GM19193 (cell line): ENCODE data around the gene TBC1D22A.

Experiments used
- POLR2A ChIP-seq: IDR thresholded peaks from 4 replicates; pipeline ENCODE4 v1.6.1; 2011; ENCODE audit not compliant: insufficient read depth, insufficient read length; ENCODE audit errors: extremely low read depth

Gene TBC1D22A

GRCh38 chr22:46970411-46971098, 208.1 kb downstream of the TBC1D22A start:
- TF ChIP-seq POLR2A: no peak

- no peak for TF ChIP-seq POLR2A
These were observed 208.8 kb downstream of the TBC1D22A start for GRCh38 chr22:46971099-46971763.

- no peak for TF ChIP-seq POLR2A
These were observed 209.3 kb downstream of the TBC1D22A start for GRCh38 chr22:46971764-46972125.

- TF ChIP-seq POLR2A: no peak
These were observed 209.8 kb downstream of the TBC1D22A start for GRCh38 chr22:46972256-46972655.

- TF ChIP-seq POLR2A: no peak
These were observed 210.7 kb downstream of the TBC1D22A start for GRCh38 chr22:46972901-46973831.

- TF ChIP-seq POLR2A: no peak
These were observed 211.6 kb downstream of the TBC1D22A start for GRCh38 chr22:46974077-46974476.

- no peak for TF ChIP-seq POLR2A
These were observed 212.5 kb downstream of the TBC1D22A start for GRCh38 chr22:46974631-46975585.

- TF ChIP-seq POLR2A: no peak
These were observed 213.7 kb downstream of the TBC1D22A start for GRCh38 chr22:46976143-46976542.

GRCh38 chr22:46976598-46976997, 214.1 kb downstream of the TBC1D22A start:
- TF ChIP-seq POLR2A: no peak

GRCh38 chr22:46977656-46978343, 215.3 kb downstream of the TBC1D22A start:
- no peak for TF ChIP-seq POLR2A

GRCh38 chr22:46979506-46979905, 217.1 kb downstream of the TBC1D22A start:
- TF ChIP-seq POLR2A: no peak

- TF ChIP-seq POLR2A: no peak
These were observed 217.9 kb downstream of the TBC1D22A start for GRCh38 chr22:46980392-46980791.

GRCh38 chr22:46982635-46983034, 220.2 kb downstream of the TBC1D22A start:
- TF ChIP-seq POLR2A: no peak

GRCh38 chr22:46983046-46983445, 220.6 kb downstream of the TBC1D22A start:
- TF ChIP-seq POLR2A: no peak

GRCh38 chr22:46984751-46985506, 222.5 kb downstream of the TBC1D22A start:
- TF ChIP-seq POLR2A: no peak
